OCI-LY1 (cell line): ENCODE measurements around the gene PCNT.

Experiments
- CTCF ChIP-seq: fragments of 200-600 bp; sonication (generic), shearing (Covaris generic); IDR thresholded peaks from 2 replicates; pipeline ENCODE4 v1.5.1; 2017; ENCODE audit warnings: mild to moderate bottlenecking, antibody characterized with exemption, low read length, moderate library complexity, mixed read lengths
- EZH2 ChIP-seq: fragments of 200-600 bp; sonication (generic), shearing (Covaris generic); IDR thresholded peaks from 2 replicates; pipeline ENCODE4 v1.8.0; 2017; ENCODE audit warnings: borderline replicate concordance, mixed run types, mild to moderate bottlenecking, antibody characterized with exemption, low read length, moderate library complexity, mixed read lengths

- TF ChIP-seq CTCF (no peak), EZH2 (no peak)
These were observed 165.3 kb downstream of the PCNT start for GRCh38 chr21:46489162-46489663.
